NCI-H187 (cell line): Measurements from ENCODE around the gene GLRA2.

Experiments used
- DNase-seq, 2 experiments: peaks; one replicate each; lab custom pipeline; 2025; lab: John Stamatoyannopoulos, UW

The GLRA2 gene

GRCh38 chrX:14700982-14701381 lies 171.6 kb downstream of the GLRA2 start:
- DNase-seq, result no peak

- no peak for DNase-seq
These were observed 172.8 kb downstream of the GLRA2 start for GRCh38 chrX:14702145-14702544.

GRCh38 chrX:14712096-14712495 lies 182.8 kb downstream of the GLRA2 start:
- DNase-seq, result no peak

GRCh38 chrX:14717949-14718348 lies 188.6 kb downstream of the GLRA2 start:
- no peak for DNase-seq

- no peak for DNase-seq
These were observed 189.1 kb downstream of the GLRA2 start for GRCh38 chrX:14718403-14718802.

- DNase-seq, result no peak
These were observed 199.7 kb downstream of the GLRA2 start for GRCh38 chrX:14729058-14729457.

- DNase-seq, result no peak
These were observed 209.3 kb downstream of the GLRA2 start for GRCh38 chrX:14738643-14739042.

DNA sequence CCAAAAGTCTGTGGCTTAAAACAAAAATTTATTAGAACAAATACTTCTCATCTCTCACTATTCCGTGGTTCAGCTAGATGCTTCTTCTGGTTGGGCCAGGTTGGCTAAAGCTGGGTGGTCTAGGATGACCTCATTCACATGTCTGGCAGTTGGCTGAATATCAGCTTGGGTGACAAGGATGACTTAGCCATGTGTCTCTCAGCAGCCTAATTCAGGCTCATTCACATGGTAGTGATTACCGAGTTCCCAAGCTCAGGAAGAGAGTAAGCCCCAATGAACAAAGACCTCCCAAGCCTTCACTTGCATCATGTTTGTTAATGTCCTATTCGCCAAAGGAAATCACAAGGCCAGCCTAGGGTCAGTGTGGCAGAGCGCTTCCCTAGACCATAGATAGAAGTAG lies 224.1 kb downstream of the GLRA2 start:
- no peak for DNase-seq

DNA sequence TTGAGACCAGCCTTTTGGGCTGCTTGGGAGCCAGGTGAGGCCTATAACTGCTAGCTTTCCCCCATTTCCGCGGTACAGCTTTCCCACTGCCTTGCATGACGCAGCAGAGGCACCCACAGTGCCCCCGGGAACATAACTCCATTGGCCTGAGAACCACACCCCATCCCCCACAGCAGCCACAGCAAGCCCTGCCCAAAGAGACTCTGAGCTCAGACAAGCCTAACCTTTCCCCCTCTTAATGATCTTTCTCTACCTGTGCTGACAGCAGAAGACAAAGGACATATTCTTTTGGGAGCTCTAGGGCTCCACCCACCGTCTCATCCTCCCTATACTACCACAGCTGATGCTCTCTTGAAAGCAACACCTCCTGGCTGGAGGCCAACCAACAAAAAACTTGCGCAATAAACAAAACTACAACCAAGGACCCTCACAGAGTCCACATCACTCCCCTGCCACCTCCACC lies 228.7 kb downstream of the GLRA2 start:
- DNase-seq, result no peak

GRCh38 chrX:14775416-14775815 lies 246.1 kb downstream of the GLRA2 start:
- no peak for DNase-seq

- DNase-seq, result no peak
These were observed 247.6 kb downstream of the GLRA2 start for GRCh38 chrX:14776901-14777300.

DNA sequence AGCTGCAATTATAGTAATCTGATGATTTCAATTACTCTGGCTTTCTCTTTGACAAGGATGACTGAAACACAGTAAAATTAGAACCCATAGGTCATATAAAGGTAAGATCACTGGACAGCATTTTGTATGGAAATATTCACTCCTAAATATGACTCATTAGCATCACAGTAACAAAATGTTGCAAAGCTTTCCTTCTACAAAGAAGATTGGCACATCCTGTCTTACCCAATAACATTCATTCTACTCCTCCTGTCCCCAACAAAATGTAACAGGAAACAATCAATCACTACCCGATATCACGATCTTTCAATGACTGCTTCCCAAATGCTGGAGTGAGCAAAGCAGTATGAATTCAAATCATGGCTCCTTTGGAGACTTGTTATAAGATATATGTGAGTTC lies 248.2 kb downstream of the GLRA2 start:
- DNase-seq, result no peak

DNA sequence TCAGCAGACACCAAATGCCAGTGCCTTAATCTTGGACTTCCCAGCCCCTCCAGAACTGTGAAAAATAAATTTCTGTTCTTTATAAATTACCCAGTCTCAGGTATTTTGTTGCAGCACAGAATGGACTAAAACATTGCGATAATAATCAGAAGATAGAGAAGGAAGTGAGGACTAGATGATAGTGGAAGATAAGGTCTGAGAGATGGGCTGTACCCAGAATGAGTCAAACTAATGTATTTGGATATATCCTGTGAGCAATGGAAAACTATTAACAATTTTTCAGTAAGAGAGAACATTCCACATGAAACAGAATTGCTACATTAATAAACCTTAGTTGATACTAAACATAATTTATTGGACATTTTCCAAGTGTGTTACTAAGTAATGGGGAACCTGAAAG lies 250.2 kb downstream of the GLRA2 start:
- no peak for DNase-seq
